H1 (cell line): Measurements from ENCODE around the gene HHIPL2. TPM values are rescaled to one million over a fixed set of nuclear protein-coding genes. Genes with fewer than 3 reads are reported as not detected.

ENCODE experiments used
- CTCF ChIA-PET: fragments of 300-600 bp; sonication (Branson Sonifier 250); formaldehyde crosslinking; loops from one replicate; lab custom pipeline; 2021; ENCODE audit not compliant: partially characterized antibody; lab: Charles Lee
- POLR2A ChIA-PET: fragments of 300-600 bp; sonication (Branson Sonifier 250); formaldehyde crosslinking; loops from one replicate; lab custom pipeline; 2021; ENCODE audit warnings: inconsistent platforms; ENCODE audit not compliant: partially characterized antibody; lab: Charles Lee
- DNase-seq, 2 experiments: peaks; one replicate each; pipeline versions ENCODE4 v3.0.0 to v3.0.0-alpha.2; 2010 to 2022; ENCODE audit warnings: low spot score in 2 of 2, low read depth in 1 of 2, mixed read lengths in 1 of 2
- FAIRE-seq: peaks from 2 replicates; lab custom pipeline; 2011; peaks lifted over from hg19 to GRCh38; lab: Jason Lieb, UNC
- H2AFZ ChIP-seq: 2 replicates; pipeline ENCODE4 v1.8.1; 2012; ENCODE audit warnings: low read length, inconsistent platforms
- H2AK5ac ChIP-seq: 2 replicates; pipeline ENCODE4 v1.6.1; 2013; ENCODE audit warnings: low read depth, low read length
- H2BK120ac ChIP-seq: replicated peaks from 2 replicates; pipeline ENCODE3; 2013; ENCODE audit warnings: low read depth, low read length, inconsistent platforms
- H2BK12ac ChIP-seq: 2 replicates; pipeline ENCODE4 v1.6.1; 2013; ENCODE audit warnings: low read depth, low read length
- H2BK15ac ChIP-seq: 2 replicates; pipeline ENCODE4 v1.6.1; 2013; ENCODE audit warnings: low read length
- H2BK20ac ChIP-seq: 2 replicates; pipeline ENCODE4 v1.6.1; 2013; ENCODE audit warnings: low read length
- H2BK5ac ChIP-seq: 2 replicates; pipeline ENCODE4 v1.6.1; 2013; ENCODE audit warnings: low read depth, low read length
- H3K14ac ChIP-seq: 2 replicates; pipeline ENCODE4 v1.6.1; 2013; ENCODE audit warnings: inconsistent platforms; ENCODE audit not compliant: insufficient read length
- H3K18ac ChIP-seq: 2 replicates; pipeline ENCODE4 v1.6.1; 2013; ENCODE audit warnings: low read length; ENCODE audit errors: extremely low read depth
- H3K23ac ChIP-seq: 2 replicates; pipeline ENCODE4 v1.6.1; 2013; ENCODE audit warnings: inconsistent platforms; ENCODE audit not compliant: insufficient read length
- H3K23me2 ChIP-seq: 2 replicates; pipeline ENCODE4 v1.6.1; 2013; ENCODE audit warnings: low read depth, low read length
- H3K27ac ChIP-seq: 2 replicates; pipeline ENCODE4 v1.6.1; 2011; ENCODE audit warnings: low read depth, low read length, inconsistent platforms
- H3K27me3 ChIP-seq, 4 experiments: replicated peaks in 1 of 4; 1 replicate in 1 of 4; 2 replicates in 3 of 4; pipeline versions ENCODE4 v1.6.1 to v1.8.1; 2011 to 2013; ENCODE audit warnings: low read length in 3 of 4, mild to moderate bottlenecking in 3 of 4, inconsistent platforms in 2 of 4, mixed read lengths in 2 of 4, moderate library complexity in 1 of 4; ENCODE audit not compliant: control insufficient read depth in 3 of 4, insufficient read depth in 3 of 4; ENCODE audit errors: extremely low read depth in 1 of 4
- H3K36me3 ChIP-seq, 4 experiments: 2 replicates each; pipeline versions ENCODE4 v1.6.1 to v1.8.1; 2011 to 2013; ENCODE audit warnings: mild to moderate bottlenecking in 4 of 4, low read length in 3 of 4, moderate library complexity in 2 of 4, control low read depth in 1 of 4, inconsistent platforms in 1 of 4; ENCODE audit not compliant: insufficient read depth in 4 of 4, control insufficient read depth in 2 of 4
- H3K4ac ChIP-seq: replicated peaks from 2 replicates; pipeline ENCODE3; 2013; ENCODE audit warnings: low read length, low read depth, mixed read lengths, inconsistent platforms; ENCODE audit not compliant: insufficient read length
- H3K4me1 ChIP-seq, 4 experiments: replicated peaks in 1 of 4; 1 replicate in 1 of 4; 2 replicates in 3 of 4; pipeline versions ENCODE4 v1.6.1 to v1.8.1; 2011 to 2013; ENCODE audit warnings: low read length in 3 of 4, inconsistent platforms in 2 of 4, mixed read lengths in 1 of 4; ENCODE audit not compliant: insufficient read depth in 4 of 4, control insufficient read depth in 3 of 4
- H3K4me2 ChIP-seq, 2 experiments: 2 replicates each; pipeline versions ENCODE4 v1.6.1 to v1.8.1; 2011 to 2013; ENCODE audit warnings: low read depth in 2 of 2, low read length in 2 of 2, control low read depth in 1 of 2, inconsistent platforms in 1 of 2, mild to moderate bottlenecking in 1 of 2; ENCODE audit not compliant: insufficient read depth in 1 of 2
- H3K4me3 ChIP-seq, 4 experiments: fragments of 200-600, 300-600 bp in 1 of 4; sonication (generic), shearing (Covaris generic), sonication (Bioruptor Twin) in 1 of 4; 2 replicates each; pipeline versions ENCODE4 v1.5.1 to v1.8.1; 2011 to 2016; ENCODE audit warnings: low read length in 4 of 4, low read depth in 3 of 4, control low read depth in 2 of 4, inconsistent platforms in 2 of 4, mild to moderate bottlenecking in 2 of 4, mixed read lengths in 1 of 4, moderate library complexity in 1 of 4; ENCODE audit not compliant: insufficient read depth in 2 of 4; ENCODE audit errors: extremely low read depth in 1 of 4
- H3K56ac ChIP-seq: replicated peaks from 2 replicates; pipeline ENCODE3; 2013; ENCODE audit warnings: low read depth, mild to moderate bottlenecking, mixed read lengths, low read length, inconsistent platforms; ENCODE audit not compliant: insufficient read length
- H3K79me1 ChIP-seq: 2 replicates; pipeline ENCODE4 v1.6.1; 2013; ENCODE audit warnings: low read depth, low read length, control low read depth
- H3K79me2 ChIP-seq, 2 experiments: 2 replicates each; pipeline versions ENCODE4 v1.6.1 to v1.8.1; 2012 to 2013; ENCODE audit warnings: low read length in 2 of 2, mild to moderate bottlenecking in 2 of 2, inconsistent platforms in 1 of 2; ENCODE audit not compliant: insufficient read depth in 2 of 2, control insufficient read depth in 1 of 2
- H3K9ac ChIP-seq, 4 experiments: replicated peaks in 1 of 4; 1 replicate in 1 of 4; 2 replicates in 3 of 4; pipeline versions ENCODE4 v1.6.1 to v1.8.1; 2011 to 2013; ENCODE audit warnings: low read depth in 3 of 4, low read length in 3 of 4, control low read depth in 2 of 4, mild to moderate bottlenecking in 2 of 4, moderate library complexity in 2 of 4, inconsistent platforms in 1 of 4; ENCODE audit errors: extremely low read depth in 1 of 4
- H3K9me3 ChIP-seq, 2 experiments: 2 replicates each; pipeline versions ENCODE4 v1.6.1 to v1.8.1; 2012 to 2013; ENCODE audit warnings: mild to moderate bottlenecking in 2 of 2, moderate library complexity in 2 of 2, control low read depth in 1 of 2, inconsistent platforms in 1 of 2, low read depth in 1 of 2, low read length in 1 of 2, mixed read lengths in 1 of 2; ENCODE audit not compliant: insufficient read depth in 2 of 2
- H4K20me1 ChIP-seq, 2 experiments: replicated peaks in 1 of 2; 2 replicates each; pipeline versions ENCODE3 to v1.8.1; 2011 to 2013; ENCODE audit warnings: inconsistent platforms in 2 of 2, low read length in 2 of 2, mild to moderate bottlenecking in 1 of 2; ENCODE audit not compliant: insufficient read depth in 2 of 2, control insufficient read depth in 1 of 2
- H4K5ac ChIP-seq: 2 replicates; pipeline ENCODE4 v1.6.1; 2013; ENCODE audit warnings: low read length, low read depth, mixed read lengths, inconsistent platforms; ENCODE audit not compliant: insufficient read length
- H4K8ac ChIP-seq: 2 replicates; pipeline ENCODE4 v1.8.0; 2013; ENCODE audit warnings: mild to moderate bottlenecking, moderate library complexity, low read length, inconsistent platforms; ENCODE audit not compliant: insufficient read depth; ENCODE audit errors: extremely low read depth
- H4K91ac ChIP-seq: replicated peaks from 2 replicates; pipeline ENCODE3; 2013; ENCODE audit warnings: low read length, mixed read lengths, inconsistent platforms; ENCODE audit not compliant: insufficient read length
- ATF2 ChIP-seq: IDR thresholded peaks from 2 replicates; pipeline ENCODE4 v1.6.1; 2012; ENCODE audit warnings: low read length, inconsistent platforms
- CBX5 ChIP-seq: fragments of 300-800, 300-1000 bp; sonication (generic); IDR thresholded peaks from 2 replicates; pipeline ENCODE4 v1.7.1; 2016; ENCODE audit warnings: antibody characterized with exemption, low read length, low read depth
- CHD2 ChIP-seq: IDR thresholded peaks from 2 replicates; pipeline ENCODE4 v1.6.1; 2012; ENCODE audit warnings: low read length, improper control_type of control experiment
- CTBP2 ChIP-seq: IDR thresholded peaks from 2 replicates; pipeline ENCODE4 v1.7.0; 2011; ENCODE audit warnings: borderline replicate concordance, mild to moderate bottlenecking, moderate library complexity, mixed read lengths, low read length; ENCODE audit not compliant: insufficient read depth, insufficient read length
- RAD21 ChIP-seq, 2 experiments: IDR thresholded peaks in 1 of 2; conservative IDR thresholded peaks in 1 of 2; 2 replicates each; pipeline ENCODE4 v1.6.1; 2011; ENCODE audit warnings: low read depth in 2 of 2, low read length in 2 of 2, improper control_type of control experiment in 1 of 2, inconsistent platforms in 1 of 2, mild to moderate bottlenecking in 1 of 2, moderate library complexity in 1 of 2
- RNF2 ChIP-seq: fragments of 200-900, 300-1000 bp; sonication (generic); IDR thresholded peaks from 2 replicates; pipeline ENCODE4 v1.7.1; 2016; ENCODE audit warnings: borderline replicate concordance, low read depth, mild to moderate bottlenecking, antibody characterized with exemption, low read length; ENCODE audit not compliant: poor library complexity, severe bottlenecking; ENCODE audit errors: missing control alignments
- RXRA ChIP-seq: IDR thresholded peaks from 2 replicates; pipeline ENCODE4 v1.6.1; 2011; ENCODE audit warnings: low read depth, mild to moderate bottlenecking, low read length, moderate library complexity; ENCODE audit not compliant: insufficient read depth
- SIRT6 ChIP-seq: IDR thresholded peaks from one replicate; pipeline ENCODE4 v1.7.1; 2012; ENCODE audit warnings: low read length, inconsistent platforms
- SP1 ChIP-seq: IDR thresholded peaks from 2 replicates; pipeline ENCODE4 v1.6.1; 2011; ENCODE audit warnings: low read depth, low read length
- SP2 ChIP-seq: IDR thresholded peaks from 2 replicates; pipeline ENCODE4 v1.6.1; 2012; ENCODE audit warnings: mild to moderate bottlenecking, low read length, inconsistent platforms
- WGBS, 2 experiments: shearing (Covaris generic) in 1 of 2; methylation state at CpG; one replicate each; pipeline versions ENCODE4 v1.1.6 to v1.1.7; 2013 to 2015; ENCODE audit warnings: low lambda C conversion rate in 2 of 2, mixed read lengths in 2 of 2, inconsistent platforms in 1 of 2, low coverage in 1 of 2, missing lambda C conversion rate in 1 of 2; ENCODE audit not compliant: insufficient replicate concordance in 2 of 2, insufficient coverage in 1 of 2, insufficient read length in 1 of 2; ENCODE audit errors: extremely low coverage in 1 of 2, missing lambda C conversion rate in 1 of 2; 5-methylcytosine and 5-hydroxymethylcytosine counted together
- polyA plus RNA-seq, 7 experiments: library from polyadenylated mRNA; depleted of rRNA in 3 of 7; stranded (reverse) in 5 of 7; unstranded in 2 of 7; fragments of >200 nt in 5 of 7; fragments of 200-250 nt in 2 of 7; gene quantifications; 1 replicate in 5 of 7; 2 replicates in 1 of 7; 4 replicates in 1 of 7; pipeline versions ENCODE4 v1.2.1 to v1.2.3, GENCODE V29; 2011 to 2013; ENCODE audit warnings: missing spikeins in 2 of 7, mixed read lengths in 2 of 7
- total RNA-seq: library from RNA; stranded (reverse); fragmentation: NEBNext Ultra II Directional; extraction: Animal tissue kit (Norgen Biotek cat#: 25700); gene quantifications from 2 replicates; pipeline ENCODE4 v1.2.1, GENCODE V29; 2021

HHIPL2 gene
- total and polyA plus RNA-seq, 2 of the 8 experiments (the other 6 are each of a cell fraction or from before 2014, with no cell fraction given) = 0.08 TPM; not detected in 1

DNA sequence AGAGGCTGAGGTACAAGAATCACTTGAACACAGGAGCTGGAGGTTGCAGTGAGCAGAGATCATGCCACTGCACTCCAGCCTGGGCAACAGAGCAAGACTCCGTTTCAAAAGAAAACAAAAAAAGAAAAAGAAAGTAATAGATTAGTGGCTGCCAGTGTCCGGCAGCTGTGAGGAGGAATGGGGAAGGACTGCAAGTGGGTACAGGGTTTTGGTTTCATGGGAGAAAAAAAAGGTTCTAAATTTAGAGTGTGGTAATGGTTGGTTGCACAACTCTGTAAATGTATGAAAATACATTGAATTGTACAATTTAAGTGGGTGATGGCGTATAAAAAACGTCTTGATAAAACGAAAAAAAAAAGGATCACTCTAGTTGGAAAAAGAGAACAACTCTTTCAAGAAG lies 35.2 kb upstream of the HHIPL2 start:
- H3K79me2 ChIP-seq = peaks cover 0 to 31% of the 10 kb centered on the region in 2 experiments; a peak in 2 of 4 replicates
- no peaks in the 10 kb centered on the region for H3K27me3 ChIP-seq
- H2BK120ac ChIP-seq = no peak overlapping the region
- ChIA-PET POLR2A (no interaction called here), CTCF (interaction anchor here (0.6 to 0.7 kb wide), 2 partner anchors 14 to 459 kb away, joined by 3 read pairs; no protein-coding TSS in a partner anchor)
- no peaks in the 10 kb centered on the region for H3K9me3 ChIP-seq
- no peak overlapping the region for H3K4ac ChIP-seq
- no peaks in the 10 kb centered on the region for H3K4me1 ChIP-seq
- H3K23me2 ChIP-seq = no peaks in the 10 kb centered on the region
- no peak overlapping the region for H3K56ac ChIP-seq
- no peak for FAIRE-seq
- no peak overlapping the region for H3K14ac ChIP-seq
- H2BK12ac ChIP-seq = no peak overlapping the region
- no peaks in the 10 kb centered on the region; the same call in 1 of the 2 replicates for H3K79me1 ChIP-seq
- H2AK5ac ChIP-seq = no peak overlapping the region
- no peaks in the 10 kb centered on the region for H4K20me1 ChIP-seq
- H3K18ac ChIP-seq = no peak overlapping the region
- no peak overlapping the region for H3K27ac ChIP-seq
- no peak overlapping the region for H2BK15ac ChIP-seq
- H3K9ac ChIP-seq = no peak overlapping the region
- DNase-seq = no peak
- H3K23ac ChIP-seq = no peak overlapping the region
- no peak overlapping the region for H4K91ac ChIP-seq
- no peak overlapping the region for H2BK5ac ChIP-seq
- no peak overlapping the region for H4K5ac ChIP-seq
- H3K36me3 ChIP-seq = peaks cover 2 to 40% (median 20%) of the 10 kb centered on the region in 4 experiments; a peak in 7 of 8 replicates
- H3K4me2 ChIP-seq = no peak overlapping the region
- 85% methylated on average over 5 of the region's 5 CpGs; no CpG with 5 or more reads in 1 of the 2 experiments for WGBS, 2 experiments
- no peak overlapping the region for H2BK20ac ChIP-seq
- no peak overlapping the region for H4K8ac ChIP-seq
- H3K4me3 ChIP-seq = no peak overlapping the region
- no peak overlapping the region for H2AFZ ChIP-seq
- TF ChIP-seq SIRT6 = no peak
- no peak for TF ChIP-seq ATF2
- no peak for TF ChIP-seq CBX5
- TF ChIP-seq RAD21 (IDR thresholded peaks at IDR 0.05 in 1 of 2, conservative IDR thresholded peaks at IDR 0.05 in 1 of 2; ENCODE audit: low read depth in 2 of 2, low read length in 2 of 2) = no peak
- no peak for TF ChIP-seq SP1
- no peak for TF ChIP-seq CTBP2
- TF ChIP-seq RXRA = no peak
- no peak for TF ChIP-seq RNF2
- no peak for TF ChIP-seq SP2
- TF ChIP-seq CHD2 = no peak
